Measurements from ENCODE around the gene SAMD4A. TPM values are rescaled to one million over a fixed set of nuclear protein-coding genes. Genes with fewer than 3 reads are reported as not detected.

Gene SAMD4A
- total and polyA plus RNA-seq, 11 donors, result 45.0 to 247 (median 138) TPM

- 53 to 75% (median 64%) methylated on average over 6 of the region's 6 CpGs for WGBS, 4 donors
- ATAC-seq, result no peak
- Histone ChIP-seq H3K4me3 (no peak overlapping the region), H3K4me1 (peaks cover 17 to 94% (median 69%) of the 10 kb centered on the region in 12 donors), H3K9me3 (no peaks in the 10 kb centered on the region), H3K27ac (peak overlapping the region in 8 of 12 donors; percentile 12 to 92 (median 84)), H3K36me3 (no peaks in the 10 kb centered on the region), H3K27me3 (no peaks in the 10 kb centered on the region)
- TF ChIP-seq POLR2A (IDR thresholded peaks at IDR 0.05) (no peak), CTCF (IDR thresholded peaks at IDR 0.05) (no peak)
- intact Hi-C loops (cut with DNase I), result no loop called here
- no peak for DNase-seq
Measured at GRCh38 chr14:54680651-54681050, 113.7 kb downstream of the SAMD4A start.

GRCh38 chr14:54681811-54682261 is 114.9 kb downstream of the SAMD4A start:
- no peaks in the 10 kb centered on the region for H3K36me3 ChIP-seq
- ATAC-seq (no peak), DNase-seq (no peak)
- H3K27ac ChIP-seq, result peak overlapping the region in 10 of 12 donors; percentile 9 to 94 (median 80)
- H3K4me1 ChIP-seq, result peaks cover 21 to 95% (median 68%) of the 10 kb centered on the region in 12 donors
- H3K9me3 ChIP-seq, result no peaks in the 10 kb centered on the region
- no peak overlapping the region for H3K4me3 ChIP-seq
- no peaks in the 10 kb centered on the region for H3K27me3 ChIP-seq
- intact Hi-C loops (cut with DNase I), result no loop called here
- TF ChIP-seq POLR2A (IDR thresholded peaks at IDR 0.05) (no peak), CTCF (IDR thresholded peaks at IDR 0.05) (no peak)
- 48 to 72% (median 61%) methylated on average over 4 of the region's 4 CpGs for WGBS, 4 donors

- TF ChIP-seq POLR2A (IDR thresholded peaks at IDR 0.05), result no peak
- TF ChIP-seq CTCF (IDR thresholded peaks at IDR 0.05), result no peak
- Histone ChIP-seq H3K9me3 (no peaks in the 10 kb centered on the region), H3K4me3 (no peak overlapping the region), H3K36me3 (no peaks in the 10 kb centered on the region), H3K27me3 (no peaks in the 10 kb centered on the region), H3K27ac (peak overlapping the region in 9 of 12 donors; percentile 9 to 94 (median 84)), H3K4me1 (peaks cover 19 to 95% (median 69%) of the 10 kb centered on the region in 12 donors)
- no peak for DNase-seq
- 65 to 81% (median 70%) methylated on average over 3 of the region's 3 CpGs for WGBS, 4 donors
- intact Hi-C loops (cut with DNase I), result no loop called here
- no peak for ATAC-seq
Measured at GRCh38 chr14:54682578-54682977, 115.7 kb downstream of the SAMD4A start.

- intact Hi-C loops (cut with DNase I), result loop anchor here in 1 of 10 donors (2.0 kb wide), 1 partner anchor 33 kb away; no protein-coding TSS in a partner anchor
- peaks cover 19 to 95% (median 74%) of the 10 kb centered on the region in 12 donors for H3K4me1 ChIP-seq
- 24 to 40% (median 28%) methylated on average over 4 to 8 of the region's 8 CpGs for WGBS, 4 donors
- no peak for TF ChIP-seq POLR2A (IDR thresholded peaks at IDR 0.05)
- no peak for TF ChIP-seq CTCF (IDR thresholded peaks at IDR 0.05)
- H3K27me3 ChIP-seq, result no peaks in the 10 kb centered on the region
- no peaks in the 10 kb centered on the region for H3K36me3 ChIP-seq
- ATAC-seq (peak in 2 of 4 donors; percentile 6 to 14), DNase-seq (peak in 3 of 5 donors; percentile 31 to 56 (median 48))
- H3K9me3 ChIP-seq, result no peaks in the 10 kb centered on the region
- no peak overlapping the region for H3K4me3 ChIP-seq
- H3K27ac ChIP-seq, result peak overlapping the region in 11 of 12 donors; percentile 79 to 95 (median 87)
Measured at GRCh38 chr14:54683882-54684794, 117.2 kb downstream of the SAMD4A start.
